Measurements from ENCODE around the gene NR1I3. TPM values are rescaled to one million over a fixed set of nuclear protein-coding genes. Genes with fewer than 3 reads are reported as not detected.
A peak's percentile ranks its signal among the peaks of the same experiment; 100 is the strongest.

The NR1I3 gene
- total and polyA plus RNA-seq, 2 of the 13 experiments (the other 11 are each of a cell fraction or from before 2014, with no cell fraction given): 0.62 to 0.95 TPM

GRCh38 chr1:161200421-161200991, 37.5 kb downstream of the NR1I3 start (continued):
- TF ChIP-seq, protein P1, sequence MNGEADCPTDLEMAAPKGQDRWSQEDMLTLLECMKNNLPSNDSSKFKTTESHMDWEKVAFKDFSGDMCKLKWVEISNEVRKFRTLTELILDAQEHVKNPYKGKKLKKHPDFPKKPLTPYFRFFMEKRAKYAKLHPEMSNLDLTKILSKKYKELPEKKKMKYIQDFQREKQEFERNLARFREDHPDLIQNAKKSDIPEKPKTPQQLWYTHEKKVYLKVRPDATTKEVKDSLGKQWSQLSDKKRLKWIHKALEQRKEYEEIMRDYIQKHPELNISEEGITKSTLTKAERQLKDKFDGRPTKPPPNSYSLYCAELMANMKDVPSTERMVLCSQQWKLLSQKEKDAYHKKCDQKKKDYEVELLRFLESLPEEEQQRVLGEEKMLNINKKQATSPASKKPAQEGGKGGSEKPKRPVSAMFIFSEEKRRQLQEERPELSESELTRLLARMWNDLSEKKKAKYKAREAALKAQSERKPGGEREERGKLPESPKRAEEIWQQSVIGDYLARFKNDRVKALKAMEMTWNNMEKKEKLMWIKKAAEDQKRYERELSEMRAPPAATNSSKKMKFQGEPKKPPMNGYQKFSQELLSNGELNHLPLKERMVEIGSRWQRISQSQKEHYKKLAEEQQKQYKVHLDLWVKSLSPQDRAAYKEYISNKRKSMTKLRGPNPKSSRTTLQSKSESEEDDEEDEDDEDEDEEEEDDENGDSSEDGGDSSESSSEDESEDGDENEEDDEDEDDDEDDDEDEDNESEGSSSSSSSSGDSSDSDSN (CRISPR knock-in tag; IDR thresholded peaks at IDR 0.05): 0 out of 2 replicates have a peak, but pooled peaks have one; percentile 19
- TF ChIP-seq THYN1 (CRISPR knock-in tag; IDR thresholded peaks at IDR 0.05; ENCODE audit: borderline replicate concordance, low read depth): no peak
- 0 out of 2 replicates have a peak, but pooled peaks have one; percentile 31 for TF ChIP-seq HNF4A (CRISPR knock-in tag; IDR thresholded peaks at IDR 0.05)
- TF ChIP-seq TEAD3 (CRISPR knock-in tag; optimal IDR thresholded peaks at IDR 0.05; ENCODE audit: borderline replicate concordance): peak; percentile 33
- TF ChIP-seq THAP8 (CRISPR knock-in tag; IDR thresholded peaks at IDR 0.05; ENCODE audit: borderline replicate concordance): no peak
- 0 out of 2 replicates have a peak, but pooled peaks have one; percentile 33 for TF ChIP-seq PITX1 (CRISPR knock-in tag; IDR thresholded peaks at IDR 0.05)
- TF ChIP-seq SOX13 (IDR thresholded peaks at IDR 0.05): no peak
- TF ChIP-seq SOX13 (CRISPR knock-in tag; conservative IDR thresholded peaks at IDR 0.05 in 1 of 2, IDR thresholded peaks at IDR 0.05 in 1 of 2): peak in 1 of 2 experiments; percentile 53; a peak in 1 of 4 replicates
